ENCODE data around the gene FRMD7.
A peak's percentile ranks its signal among the peaks of the same experiment; 100 is the strongest.
"Not testable (repeated sequence)": the region's sequence is repeated elsewhere in the genome, so short reads cannot be mapped to it uniquely, and the experiment has no call there.

The FRMD7 gene

DNA sequence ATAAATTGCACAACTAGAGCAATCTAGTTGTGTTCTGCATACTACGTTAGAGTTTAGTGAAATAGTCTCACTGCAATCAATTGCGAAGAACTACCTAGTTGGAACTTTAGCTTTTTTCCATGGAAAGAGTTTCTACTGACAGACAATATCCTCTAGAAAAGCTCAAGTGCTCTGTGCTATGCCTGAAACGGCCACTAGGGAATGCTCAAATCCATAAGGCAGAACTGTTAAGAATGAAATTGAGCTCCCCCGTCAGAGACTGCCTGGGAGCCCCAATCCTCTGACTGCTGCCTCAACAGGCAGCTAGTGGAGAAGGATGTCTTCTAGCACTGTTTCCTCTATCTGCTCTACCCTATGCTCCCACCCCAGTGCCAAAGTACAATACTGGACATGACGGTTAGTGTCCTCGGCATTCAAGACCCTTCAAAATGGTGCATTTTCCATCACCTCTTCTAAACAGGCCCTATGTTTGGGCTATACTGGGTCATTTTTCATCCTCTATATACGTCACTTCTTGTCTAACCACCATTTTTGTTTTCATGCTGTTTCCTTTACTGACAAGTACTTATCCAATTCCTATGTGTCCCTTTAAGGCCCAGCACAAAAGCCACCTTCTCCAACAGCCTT is 35.3 kb downstream of the FRMD7 start:
- peak; percentile 62 for DNase-seq

DNA sequence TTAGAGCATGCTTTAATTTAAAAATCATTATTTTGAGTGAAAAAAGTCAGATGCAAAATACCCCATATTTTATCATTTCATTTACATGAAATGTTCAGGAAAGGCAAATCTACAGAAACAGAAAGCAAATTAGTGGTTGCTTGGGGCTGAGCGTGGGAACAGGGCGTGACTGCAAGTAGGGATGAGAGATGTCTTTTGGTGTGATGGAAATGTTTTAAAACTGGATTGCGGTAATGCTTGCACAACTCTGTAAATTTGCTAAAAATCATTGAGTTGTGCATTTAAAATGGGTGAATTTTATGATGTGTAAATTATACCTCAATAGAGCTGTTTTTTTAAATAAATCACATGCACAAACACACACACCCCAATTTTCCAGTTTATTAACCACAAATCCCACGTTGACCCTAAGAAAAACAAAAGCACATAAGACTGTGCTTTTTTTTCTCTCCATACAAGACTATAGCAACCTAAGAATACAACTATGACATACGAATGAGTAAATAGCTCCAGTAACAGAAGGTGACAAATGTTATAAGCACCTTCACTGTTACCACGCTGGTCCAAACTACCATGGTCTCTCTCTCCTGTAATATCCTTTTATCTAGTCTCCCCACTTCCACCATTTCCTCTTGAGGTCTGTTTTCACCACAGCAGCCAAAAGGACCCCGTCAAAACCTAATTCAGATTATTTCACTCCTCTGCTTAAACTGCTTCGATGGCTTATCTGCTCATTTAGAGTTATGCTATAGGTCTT is 37.2 kb downstream of the FRMD7 start:
- DNase-seq, result no peak

DNA sequence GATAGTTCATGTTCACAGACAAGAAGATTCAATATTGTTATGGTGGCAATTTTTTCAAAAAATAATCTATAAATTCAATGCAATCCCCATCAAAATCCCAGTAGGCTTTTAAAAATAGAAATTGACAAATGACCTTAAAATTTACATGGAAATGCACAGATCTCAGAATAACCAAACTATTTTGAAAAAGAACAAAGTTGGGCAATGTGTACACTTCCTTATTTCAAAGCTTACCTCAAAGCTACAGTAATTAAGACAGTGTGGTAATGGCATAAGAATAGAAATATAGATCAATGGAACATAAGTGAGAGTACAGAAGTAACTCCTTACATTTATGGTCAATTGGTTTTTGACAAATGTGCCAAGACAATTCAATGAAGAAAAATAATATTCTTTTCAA is 39.0 kb downstream of the FRMD7 start:
- DNase-seq, result no peak

DNA sequence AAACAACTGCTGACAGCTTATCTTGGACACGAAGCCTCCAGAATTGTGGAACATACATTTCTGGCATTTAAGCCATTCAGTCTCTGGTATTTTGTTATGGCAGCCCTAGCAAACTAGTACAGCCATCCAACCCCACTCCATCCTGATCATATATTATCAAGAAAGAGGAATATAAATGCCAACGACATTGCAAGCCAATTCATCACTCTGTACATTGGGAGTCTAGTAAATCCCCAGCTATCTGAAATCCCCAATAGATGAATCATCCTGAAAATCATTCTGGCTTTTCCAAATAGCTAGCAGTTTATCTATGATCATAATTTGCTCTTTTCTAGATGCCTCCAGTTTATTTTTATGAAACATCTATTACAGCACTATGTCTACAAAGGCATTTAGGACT is 41.1 kb downstream of the FRMD7 start:
- no peak for DNase-seq

DNA sequence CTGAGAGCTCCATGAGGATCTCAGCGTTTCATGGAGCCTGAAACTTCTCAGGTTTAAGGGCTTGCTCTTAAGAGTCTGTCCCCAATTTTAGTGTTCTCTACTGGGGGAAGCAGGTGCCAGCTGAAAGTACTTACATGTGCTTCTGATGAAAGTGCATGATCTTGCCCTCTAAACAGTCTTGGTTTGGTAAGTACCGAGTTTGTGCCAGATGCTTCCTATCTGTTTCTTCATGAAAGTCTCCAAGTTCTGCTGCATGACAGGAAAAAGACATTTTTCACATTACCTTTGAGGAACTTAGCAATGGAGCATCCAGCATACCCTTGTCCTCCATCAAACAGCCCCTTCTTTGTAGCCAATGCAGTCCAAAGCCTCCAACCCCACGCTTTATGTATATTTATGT is 42.0 kb downstream of the FRMD7 start:
- no peak for DNase-seq

DNA sequence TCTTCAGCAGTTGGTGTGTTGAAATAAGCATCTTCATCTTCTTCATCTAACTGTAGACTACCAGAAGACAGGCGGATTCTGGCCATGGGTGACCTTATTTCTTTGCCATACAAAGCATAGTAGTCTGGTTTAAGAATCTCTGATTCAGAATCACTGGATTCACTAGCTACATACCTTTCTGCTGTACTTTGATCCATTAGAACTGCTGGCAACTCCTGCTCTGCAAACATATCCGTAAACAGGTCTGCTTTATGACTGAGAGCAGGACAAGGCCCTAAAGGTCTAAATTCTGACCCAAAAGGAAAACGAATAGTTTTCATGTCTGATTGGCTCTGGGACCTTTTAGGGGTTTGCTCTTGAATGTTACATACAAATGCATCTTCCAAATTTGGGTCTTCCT is 49.9 kb downstream of the FRMD7 start:
- DNase-seq, result no peak

DNA sequence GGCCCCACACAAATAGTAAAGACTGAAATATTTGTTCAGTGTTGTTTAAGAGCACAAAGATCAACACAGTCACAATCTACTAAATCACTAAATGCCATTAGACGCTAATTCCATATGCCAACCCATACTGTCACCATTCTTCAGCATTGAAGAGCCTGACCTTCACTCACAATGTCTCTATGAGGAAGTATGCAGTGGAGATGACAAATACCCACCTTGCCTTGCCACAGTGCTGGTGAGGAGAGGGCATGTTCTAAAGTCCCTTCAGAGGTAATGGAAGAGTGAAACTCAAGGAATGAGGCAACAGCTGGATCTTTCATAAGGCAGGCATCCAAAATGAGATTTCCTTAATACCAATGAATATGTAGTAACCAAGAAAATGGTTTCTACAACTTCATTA is 50.4 kb downstream of the FRMD7 start:
- no peak for DNase-seq

DNA sequence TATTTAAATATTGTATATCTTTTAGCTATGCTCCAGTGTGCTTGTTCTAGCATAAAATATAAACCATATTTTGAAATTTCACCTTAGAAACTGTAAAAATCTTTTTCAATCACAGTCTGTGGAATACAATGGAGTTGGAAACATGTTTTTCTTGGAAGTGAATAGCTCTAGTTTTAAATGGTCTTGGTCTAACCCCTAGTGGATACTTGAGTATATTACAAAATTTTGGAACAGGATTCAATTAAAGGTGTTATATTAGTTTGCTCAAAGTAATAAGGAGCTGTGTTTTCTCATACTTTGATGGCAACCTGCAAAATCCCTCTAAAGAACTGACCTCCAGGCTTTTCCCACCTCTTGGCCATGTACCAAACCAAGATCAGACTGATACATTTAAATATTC is 56.6 kb downstream of the FRMD7 start:
- no peak for DNase-seq

DNA sequence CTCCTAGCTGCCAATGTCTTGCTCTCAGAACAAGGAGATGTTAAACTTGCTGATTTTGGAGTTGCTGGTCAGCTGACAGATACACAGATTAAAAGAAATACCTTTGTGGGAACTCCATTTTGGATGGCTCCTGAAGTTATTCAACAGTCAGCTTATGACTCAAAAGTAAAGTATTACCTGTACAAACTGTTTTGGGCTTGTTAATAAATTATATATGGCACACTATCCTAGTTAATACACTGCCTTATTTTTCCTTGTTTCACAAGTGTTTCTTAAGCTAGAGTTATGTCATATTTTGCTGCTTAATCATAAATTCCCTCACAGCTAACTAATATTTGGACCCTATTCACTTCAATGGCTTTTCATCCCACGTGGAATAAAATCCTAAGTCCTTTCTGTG is 59.4 kb downstream of the FRMD7 start:
- no peak for DNase-seq

DNA sequence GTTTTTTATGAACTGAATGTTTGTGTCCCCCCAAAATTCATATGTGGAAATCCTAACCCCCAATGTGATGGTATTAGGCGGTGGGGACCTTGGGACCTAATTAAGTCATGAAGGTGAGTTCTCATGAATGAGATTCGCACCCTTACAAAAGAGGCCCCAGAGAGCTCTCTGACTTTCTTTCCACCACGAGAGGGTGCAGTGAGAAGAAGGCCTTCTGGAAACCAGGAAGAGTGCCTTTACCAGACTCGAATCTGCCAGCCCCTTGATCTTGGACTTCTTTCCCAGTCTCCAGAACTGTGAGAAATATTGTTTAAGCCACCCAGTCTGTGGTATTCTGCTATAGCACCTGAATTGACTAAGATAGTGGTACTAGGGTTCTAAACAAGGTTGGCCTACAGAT is 64.0 kb downstream of the FRMD7 start:
- no peak for DNase-seq

DNA sequence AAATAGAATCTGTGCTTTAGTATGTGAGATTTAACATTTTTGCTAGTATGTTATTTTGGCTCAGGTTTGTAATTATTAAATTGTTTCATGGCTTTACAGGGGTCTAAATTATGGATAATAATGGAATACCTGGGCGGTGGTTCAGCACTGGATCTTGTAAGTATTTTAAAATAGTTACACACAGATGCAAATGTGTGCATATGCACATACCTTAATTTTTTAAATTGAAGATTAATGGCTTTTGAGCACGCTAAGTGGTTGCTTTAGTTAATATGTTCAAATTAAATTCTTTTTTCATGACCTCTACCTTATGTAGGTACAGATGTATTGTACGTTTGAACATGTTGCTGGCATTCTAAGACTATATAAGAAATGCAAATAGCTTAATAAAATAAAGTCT is 64.5 kb downstream of the FRMD7 start:
- DNase-seq, result no peak

DNA sequence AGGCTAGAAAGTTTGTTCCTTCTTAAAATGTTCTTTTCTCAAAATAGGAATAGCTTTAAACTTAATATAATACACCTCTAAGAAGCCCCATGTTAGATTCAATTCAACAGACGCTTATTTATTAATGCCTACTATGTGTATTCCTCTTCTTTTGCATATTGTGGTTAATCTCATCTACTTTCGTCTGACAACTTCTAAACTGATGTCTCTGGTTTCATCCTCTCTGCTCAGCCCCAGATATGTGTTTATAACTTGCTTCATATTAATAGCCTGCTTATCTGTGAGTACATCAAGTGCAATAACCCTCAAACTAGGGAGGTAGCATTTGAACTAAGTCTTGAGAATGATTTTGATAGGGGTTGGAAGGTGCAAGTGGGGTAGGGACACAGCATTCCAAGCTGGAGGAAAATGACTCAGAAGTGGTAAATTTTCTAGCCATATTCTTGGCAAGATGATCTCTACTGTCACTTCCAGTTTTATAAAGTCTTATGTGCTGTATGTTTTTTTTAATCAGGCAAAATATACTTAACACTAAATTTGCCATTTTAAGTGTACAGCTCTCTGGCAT is 67.8 kb downstream of the FRMD7 start:
- DNase-seq, result no peak

DNA sequence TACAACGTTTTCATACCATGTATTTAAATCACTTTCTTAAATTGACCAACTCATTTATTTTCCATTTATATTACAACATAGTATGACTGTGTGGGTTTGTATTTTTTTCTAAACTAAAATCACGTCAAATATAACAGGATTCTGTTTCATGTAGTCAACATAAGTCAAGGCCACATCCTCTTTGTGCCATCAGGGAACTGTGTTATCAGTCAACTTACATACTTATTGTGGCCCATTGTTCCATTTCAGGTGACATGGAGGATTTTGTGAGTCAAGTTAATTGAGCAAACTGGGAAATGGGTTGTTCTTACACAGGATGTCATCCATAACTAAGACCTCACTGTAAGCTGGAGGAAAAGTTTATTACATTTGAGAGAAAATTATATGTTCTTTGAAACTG is 68.8 kb downstream of the FRMD7 start:
- no peak for DNase-seq

DNA sequence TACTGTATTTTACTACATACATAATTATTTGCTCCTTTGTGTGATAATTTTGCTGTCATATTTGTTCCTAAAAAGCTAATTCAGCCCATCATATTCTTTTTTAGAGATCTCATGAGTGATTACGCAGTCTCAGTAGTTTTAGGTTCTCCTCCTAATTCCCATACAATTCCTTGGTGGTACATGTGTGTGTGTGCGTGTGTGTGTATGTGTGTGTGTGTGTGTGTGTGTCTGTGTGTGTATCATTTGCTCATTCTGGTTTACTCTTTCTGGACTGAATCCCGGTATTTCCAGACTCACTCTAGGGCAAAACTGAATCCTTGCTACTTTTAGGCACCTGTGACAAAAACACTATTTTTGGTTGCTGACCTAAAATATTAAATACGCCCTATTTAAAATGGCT is 69.8 kb downstream of the FRMD7 start:
- DNase-seq, result no peak

DNA sequence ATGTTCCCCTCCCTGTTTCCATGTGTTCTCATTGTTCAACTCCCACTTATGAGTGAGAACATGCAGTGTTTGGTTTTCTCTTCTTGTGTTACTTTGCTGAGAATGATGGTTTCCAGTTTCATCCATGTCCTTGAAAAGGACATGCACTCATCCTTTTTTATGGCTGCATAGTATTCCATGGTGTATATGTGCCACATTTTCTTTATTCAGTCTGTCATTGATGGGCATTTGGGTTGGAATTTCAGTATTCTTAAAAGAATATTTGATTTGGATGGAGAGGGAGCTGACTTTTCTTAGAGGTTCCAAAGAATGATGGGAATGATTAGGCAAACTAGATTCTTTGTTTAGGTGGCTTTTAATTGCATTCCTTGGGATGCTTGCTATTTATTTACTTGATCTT is 76.0 kb downstream of the FRMD7 start:
- not testable (repeated sequence) for DNase-seq

DNA sequence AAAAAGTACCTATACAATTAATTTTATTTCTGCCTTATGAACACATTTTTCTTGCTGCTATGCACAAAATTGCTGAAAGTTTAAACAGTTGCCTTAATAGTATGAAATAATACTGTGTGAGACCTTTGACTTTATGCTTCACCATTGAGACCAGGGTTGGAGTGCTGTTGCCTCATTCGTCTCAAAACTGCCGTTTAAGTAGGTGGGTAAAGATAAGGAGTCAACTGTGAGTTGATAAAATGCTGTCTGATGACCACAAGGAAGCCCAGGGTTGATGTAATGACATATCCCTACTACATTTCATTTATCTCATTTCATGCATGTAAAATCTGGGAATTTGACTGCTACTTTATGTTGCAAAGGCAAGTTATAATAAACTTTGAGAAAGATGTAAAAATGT is 81.3 kb downstream of the FRMD7 start:
- no peak for DNase-seq

DNA sequence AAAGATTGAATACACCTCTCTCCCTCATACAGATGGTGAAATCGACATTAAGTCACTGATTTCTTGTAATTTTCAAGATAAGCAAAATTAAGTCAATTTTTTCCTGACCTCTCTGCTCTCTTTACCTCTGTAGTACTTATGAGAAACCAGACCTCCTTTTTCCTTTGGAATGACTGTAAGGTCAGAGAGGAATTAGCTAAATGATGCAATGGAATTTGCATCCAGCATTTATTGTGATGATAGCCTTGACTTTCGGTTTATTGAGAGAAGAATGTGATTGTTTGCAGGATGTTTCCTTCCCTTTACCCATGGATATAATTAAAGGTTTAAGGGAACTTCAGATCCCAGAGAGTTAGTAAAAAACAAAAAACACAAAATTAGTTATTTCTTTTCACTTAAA is 82.4 kb downstream of the FRMD7 start:
- DNase-seq, result no peak

DNA sequence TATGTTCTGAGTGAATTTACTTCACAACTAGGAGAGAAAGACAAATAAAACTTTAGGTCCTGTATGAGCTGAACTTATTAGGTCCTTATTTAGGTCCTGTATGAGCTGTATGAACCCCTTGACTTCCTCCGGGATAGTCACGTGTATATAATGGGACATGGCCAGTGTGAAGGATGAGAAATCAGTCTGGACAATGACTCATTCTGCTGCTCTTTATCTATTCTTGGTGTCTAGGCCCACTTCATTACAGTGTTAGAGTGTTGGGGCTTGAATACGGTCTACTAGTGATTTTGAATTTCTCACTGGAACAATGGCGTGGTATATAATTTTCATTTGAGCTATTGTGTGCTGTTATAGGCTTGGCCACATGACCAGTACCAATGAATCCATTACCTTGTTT is 82.9 kb downstream of the FRMD7 start:
- no peak for DNase-seq

DNA sequence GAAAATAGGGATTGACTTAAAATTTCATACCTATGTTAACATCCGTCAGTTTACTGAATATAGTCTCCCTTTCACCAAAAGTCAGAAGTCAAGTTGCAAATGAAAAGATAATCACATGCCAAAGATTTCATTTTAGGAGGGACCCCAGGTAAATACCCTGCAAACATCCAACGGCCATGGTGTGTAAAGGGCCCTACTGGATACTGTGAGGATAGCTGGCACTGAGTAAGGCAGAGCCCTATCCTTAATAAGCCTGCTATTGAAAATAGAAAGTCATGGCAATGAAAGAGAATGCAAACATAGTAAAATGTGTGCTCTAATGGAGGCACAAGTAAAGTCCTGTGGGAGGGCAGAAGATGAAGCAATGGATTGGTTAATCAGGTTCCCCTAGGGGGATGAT is 83.8 kb downstream of the FRMD7 start:
- no peak for DNase-seq

DNA sequence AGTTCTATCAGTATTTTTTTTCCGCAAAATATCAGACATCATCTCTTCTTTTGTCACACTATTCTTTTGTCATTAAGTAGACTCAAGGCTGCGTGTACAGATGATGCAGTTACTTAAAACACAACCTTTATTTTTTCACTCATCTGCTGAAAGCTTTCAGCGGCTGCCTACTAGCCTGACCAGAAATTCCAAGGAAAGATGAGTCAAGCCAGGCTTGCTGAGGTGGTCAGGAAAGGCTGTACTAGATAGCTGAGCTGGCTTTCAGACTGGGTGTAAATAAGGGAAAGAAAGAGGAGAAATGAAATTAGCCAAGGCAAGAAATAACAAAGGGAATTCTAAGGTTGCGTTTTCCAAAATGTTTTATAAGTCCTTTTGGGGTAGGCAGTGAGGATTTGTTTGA is 86.8 kb downstream of the FRMD7 start:
- DNase-seq, result no peak

DNA sequence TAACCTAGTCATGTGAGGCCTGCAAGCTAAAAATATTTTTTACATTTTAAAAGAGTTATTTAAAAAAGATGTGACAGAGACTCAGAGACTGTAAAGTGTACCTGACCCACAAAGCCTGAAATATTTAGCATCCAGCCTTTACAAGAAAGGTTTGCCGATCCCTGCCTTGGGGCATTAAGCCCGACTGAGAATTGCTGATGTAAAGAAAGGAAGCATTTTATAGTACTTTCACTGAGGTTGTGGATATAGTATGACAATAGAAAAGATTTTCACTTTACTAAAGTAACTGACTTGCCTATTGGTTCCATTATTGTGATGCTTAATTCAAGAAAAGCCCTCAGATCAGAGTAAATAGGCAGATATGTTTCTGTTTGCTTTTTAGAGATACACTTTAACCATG is 87.8 kb downstream of the FRMD7 start:
- DNase-seq, result no peak

DNA sequence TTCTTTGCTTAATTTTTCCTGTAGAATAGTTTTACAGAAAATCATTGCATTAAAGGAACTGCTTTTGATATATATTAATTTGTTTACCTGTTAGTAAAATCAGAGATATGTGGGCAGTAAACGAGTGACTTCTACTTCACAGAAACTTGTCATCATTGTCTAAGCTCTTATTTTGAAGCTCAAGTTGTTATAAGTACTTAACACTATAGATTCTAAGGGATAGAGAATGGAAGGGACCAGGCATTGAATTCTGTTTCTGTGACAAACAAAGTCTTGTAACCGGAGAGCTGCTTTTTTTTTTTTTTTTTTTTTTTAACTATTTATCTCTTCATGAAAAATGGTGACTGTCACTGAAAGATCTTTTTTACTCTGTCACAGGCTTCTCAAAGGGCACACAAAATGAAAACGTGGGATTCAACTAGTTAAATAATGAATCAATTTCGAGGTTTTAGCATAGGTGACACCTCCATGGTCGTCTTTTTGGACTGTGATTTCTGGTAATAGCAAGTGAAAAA is 90.3 kb downstream of the FRMD7 start:
- no peak for DNase-seq

DNA sequence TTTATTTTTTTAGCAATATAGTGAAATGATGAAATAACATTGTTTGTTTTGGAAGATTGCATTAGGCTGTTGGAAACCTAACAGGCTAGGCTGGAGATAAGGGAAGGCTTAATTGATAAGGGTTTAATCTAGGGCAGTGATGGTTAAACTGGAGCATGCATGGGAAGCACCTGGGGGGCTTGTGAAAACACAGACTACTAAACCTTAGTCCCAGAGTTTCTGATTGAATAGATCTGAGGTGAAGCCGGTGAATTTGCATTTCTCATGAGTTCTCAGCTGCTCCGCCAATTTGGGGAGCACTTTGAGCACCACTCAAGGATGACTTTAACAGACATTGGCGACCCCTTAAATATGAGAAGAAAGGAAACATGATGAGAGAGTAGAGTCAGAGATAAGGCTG is 93.2 kb downstream of the FRMD7 start:
- no peak for DNase-seq

DNA sequence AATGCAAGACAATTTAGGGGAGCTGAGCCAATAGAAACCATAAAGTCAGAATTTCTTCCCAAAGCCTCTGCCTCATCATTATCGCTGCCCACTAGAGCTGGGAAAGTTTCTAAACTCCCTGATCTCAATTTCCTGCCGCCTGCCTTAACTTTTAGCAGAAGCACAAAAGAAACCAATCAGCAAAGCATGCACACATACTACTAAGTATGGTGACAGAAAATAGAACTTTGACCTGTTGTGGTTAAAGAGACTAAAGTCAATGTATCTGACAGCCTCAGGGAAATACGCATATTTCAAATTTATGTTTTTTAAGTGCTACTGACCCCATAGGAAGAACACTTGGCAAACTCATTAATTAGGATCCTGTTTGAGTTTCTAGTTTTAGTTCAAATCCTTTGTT is 94.7 kb downstream of the FRMD7 start:
- DNase-seq, result no peak

DNA sequence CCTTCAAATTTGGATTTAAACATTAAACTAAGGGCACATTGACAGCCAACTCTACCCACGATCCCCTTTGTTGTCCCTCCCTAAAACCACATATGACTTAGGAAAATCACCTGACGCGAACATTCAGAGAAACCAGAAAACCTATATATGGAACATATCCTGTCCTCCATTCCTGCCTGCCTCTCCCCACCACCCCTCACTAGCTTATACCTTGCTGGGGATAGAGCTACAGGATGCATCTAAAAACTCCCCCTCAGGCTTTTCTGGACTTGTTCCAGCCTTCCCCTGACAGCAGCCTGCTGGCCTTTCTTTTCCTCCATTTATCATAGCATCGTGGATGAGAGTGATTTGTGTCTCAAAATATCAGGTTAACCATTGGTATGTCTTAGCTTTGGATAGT is 96.0 kb downstream of the FRMD7 start:
- DNase-seq, result no peak
